ENCODE measurements around the gene ZC2HC1C.

The ZC2HC1C gene

DNA sequence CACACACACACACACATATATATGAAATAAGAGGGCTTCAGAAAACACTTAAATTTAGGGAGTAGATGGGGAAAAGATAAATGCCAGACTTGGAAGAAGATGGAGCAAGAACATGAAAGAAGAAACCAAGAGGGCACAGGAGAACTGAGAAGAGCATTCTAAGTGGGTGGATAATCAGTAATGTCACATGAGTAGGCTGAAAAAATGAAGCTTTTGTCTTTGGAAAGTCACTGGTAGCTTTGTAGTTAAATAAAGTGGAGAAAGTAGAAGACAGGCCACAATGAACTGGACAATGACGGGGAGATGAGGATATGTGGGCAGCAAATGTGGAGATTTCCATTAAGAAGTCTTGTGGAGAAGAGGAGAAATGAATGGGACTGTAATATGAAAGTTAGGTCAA is 2.2 kb upstream of the ZC2HC1C start:
- TF ChIP-seq, protein P1, sequence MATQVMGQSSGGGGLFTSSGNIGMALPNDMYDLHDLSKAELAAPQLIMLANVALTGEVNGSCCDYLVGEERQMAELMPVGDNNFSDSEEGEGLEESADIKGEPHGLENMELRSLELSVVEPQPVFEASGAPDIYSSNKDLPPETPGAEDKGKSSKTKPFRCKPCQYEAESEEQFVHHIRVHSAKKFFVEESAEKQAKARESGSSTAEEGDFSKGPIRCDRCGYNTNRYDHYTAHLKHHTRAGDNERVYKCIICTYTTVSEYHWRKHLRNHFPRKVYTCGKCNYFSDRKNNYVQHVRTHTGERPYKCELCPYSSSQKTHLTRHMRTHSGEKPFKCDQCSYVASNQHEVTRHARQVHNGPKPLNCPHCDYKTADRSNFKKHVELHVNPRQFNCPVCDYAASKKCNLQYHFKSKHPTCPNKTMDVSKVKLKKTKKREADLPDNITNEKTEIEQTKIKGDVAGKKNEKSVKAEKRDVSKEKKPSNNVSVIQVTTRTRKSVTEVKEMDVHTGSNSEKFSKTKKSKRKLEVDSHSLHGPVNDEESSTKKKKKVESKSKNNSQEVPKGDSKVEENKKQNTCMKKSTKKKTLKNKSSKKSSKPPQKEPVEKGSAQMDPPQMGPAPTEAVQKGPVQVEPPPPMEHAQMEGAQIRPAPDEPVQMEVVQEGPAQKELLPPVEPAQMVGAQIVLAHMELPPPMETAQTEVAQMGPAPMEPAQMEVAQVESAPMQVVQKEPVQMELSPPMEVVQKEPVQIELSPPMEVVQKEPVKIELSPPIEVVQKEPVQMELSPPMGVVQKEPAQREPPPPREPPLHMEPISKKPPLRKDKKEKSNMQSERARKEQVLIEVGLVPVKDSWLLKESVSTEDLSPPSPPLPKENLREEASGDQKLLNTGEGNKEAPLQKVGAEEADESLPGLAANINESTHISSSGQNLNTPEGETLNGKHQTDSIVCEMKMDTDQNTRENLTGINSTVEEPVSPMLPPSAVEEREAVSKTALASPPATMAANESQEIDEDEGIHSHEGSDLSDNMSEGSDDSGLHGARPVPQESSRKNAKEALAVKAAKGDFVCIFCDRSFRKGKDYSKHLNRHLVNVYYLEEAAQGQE (IDR thresholded peaks at IDR 0.05; ENCODE audit: insufficient read depth in 1 of 2, low read depth in 2 of 2, low read length in 2 of 2) = no peak
- TF ChIP-seq TAF1 (IDR thresholded peaks at IDR 0.05; ENCODE audit: borderline replicate concordance, insufficient read depth, low read length) = no peak
- TF ChIP-seq FOXP2 (optimal IDR thresholded peaks at IDR 0.05; ENCODE audit: borderline replicate concordance, extremely low read depth, extremely low read length, insufficient read depth) = no peak
- no peak for TF ChIP-seq POLR2AphosphoS5 (IDR thresholded peaks at IDR 0.05; ENCODE audit: low read depth, low read length)
- TF ChIP-seq SIN3A (IDR thresholded peaks at IDR 0.05; ENCODE audit: borderline replicate concordance, insufficient read depth, low read length) = no peak

DNA sequence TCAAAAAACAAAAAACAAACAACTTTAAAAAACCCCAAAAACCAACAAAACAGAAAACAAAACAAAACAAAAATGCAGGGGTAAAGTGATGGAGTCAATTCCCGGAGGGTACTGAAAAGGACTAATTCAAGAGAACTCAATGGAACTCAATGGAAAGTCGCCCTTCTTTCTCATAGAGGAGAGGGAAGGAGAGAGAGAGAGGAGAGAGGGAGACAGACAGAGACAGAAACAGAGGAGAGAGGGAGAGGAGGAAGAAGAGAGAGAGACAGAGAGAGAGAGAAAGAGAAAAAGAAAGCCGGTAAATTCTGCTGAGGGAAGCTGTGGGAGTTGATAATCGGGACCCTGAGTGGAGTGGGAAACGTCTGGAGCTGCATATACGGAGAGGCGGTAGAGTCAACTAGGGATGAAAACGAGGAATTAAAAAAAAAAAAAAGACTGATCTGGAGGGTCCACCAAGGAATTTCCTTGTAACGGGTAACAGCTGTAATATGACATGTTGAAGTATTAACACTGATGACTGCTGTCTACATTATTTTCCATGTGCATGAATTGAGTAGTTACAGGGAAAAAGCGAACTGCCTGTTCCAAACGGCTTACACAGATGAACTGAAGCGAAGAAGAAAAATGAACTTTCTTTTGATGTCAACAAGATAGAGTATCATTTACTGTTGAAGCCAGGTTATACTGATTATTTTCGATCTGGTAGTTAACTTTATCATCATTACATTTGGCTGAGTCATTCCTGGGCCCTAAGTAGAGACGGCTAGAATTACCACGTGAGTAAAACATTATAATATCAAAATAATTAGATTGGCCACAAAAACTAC is 934 bp upstream of the ZC2HC1C start:
- TF ChIP-seq SIN3A (IDR thresholded peaks at IDR 0.05; ENCODE audit: borderline replicate concordance, insufficient read depth, low read length) = no peak
- TF ChIP-seq FOXP2 (optimal IDR thresholded peaks at IDR 0.05; ENCODE audit: borderline replicate concordance, extremely low read depth, extremely low read length, insufficient read depth) = no peak
- TF ChIP-seq, protein P1 (IDR thresholded peaks at IDR 0.05; ENCODE audit: insufficient read depth in 1 of 2, low read depth in 2 of 2, low read length in 2 of 2) = no peak
- no peak for TF ChIP-seq TAF1 (IDR thresholded peaks at IDR 0.05; ENCODE audit: borderline replicate concordance, insufficient read depth, low read length)
- no peak for TF ChIP-seq POLR2AphosphoS5 (IDR thresholded peaks at IDR 0.05; ENCODE audit: low read depth, low read length)

DNA sequence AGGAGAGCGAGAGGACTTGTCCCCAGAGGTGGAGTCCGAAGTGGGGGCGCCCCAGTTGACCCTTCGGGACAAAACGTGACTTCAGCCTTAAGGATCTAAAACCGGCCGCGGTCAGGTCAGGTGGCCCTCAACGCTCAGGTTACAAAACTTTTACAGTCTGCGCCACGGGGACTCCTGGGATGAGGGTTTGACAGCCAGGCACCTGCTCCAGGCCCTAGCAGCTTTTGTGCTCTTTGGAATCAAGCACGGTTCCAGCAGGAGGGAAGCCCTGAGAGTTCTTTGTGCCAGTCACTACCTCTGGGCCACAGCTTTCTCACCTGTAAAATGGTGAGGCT is 337 bp downstream of the ZC2HC1C start:
- TF ChIP-seq FOXP2 (optimal IDR thresholded peaks at IDR 0.05; ENCODE audit: borderline replicate concordance, extremely low read depth, extremely low read length, insufficient read depth) (no peak), POLR2AphosphoS5 (IDR thresholded peaks at IDR 0.05; ENCODE audit: low read depth, low read length) (no peak), TAF1 (IDR thresholded peaks at IDR 0.05; ENCODE audit: borderline replicate concordance, insufficient read depth, low read length) (no peak), SIN3A (IDR thresholded peaks at IDR 0.05; ENCODE audit: borderline replicate concordance, insufficient read depth, low read length) (no peak)
- TF ChIP-seq, protein P1 (IDR thresholded peaks at IDR 0.05; ENCODE audit: insufficient read depth in 1 of 2, low read depth in 2 of 2, low read length in 2 of 2) = no peak

DNA sequence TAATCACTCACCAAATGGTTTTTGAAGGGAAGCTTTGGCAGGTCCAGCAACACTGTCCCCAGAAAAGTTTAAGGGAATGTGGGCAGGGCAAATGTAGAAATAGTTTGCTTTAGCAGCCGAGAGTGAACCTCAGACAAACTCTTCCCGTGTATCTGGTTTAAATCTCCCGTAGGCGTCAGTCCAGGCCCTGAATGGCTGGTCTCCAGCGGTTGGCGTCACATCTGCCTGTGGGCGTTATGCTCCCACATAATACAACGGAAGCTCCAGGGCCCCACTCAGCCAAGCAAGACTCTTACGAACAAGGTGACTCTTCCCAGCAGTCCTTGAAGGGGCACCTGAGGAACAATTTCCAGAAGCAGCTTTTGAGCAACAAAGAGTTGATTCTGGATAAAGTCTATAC is 942 bp downstream of the ZC2HC1C start:
- TF ChIP-seq TAF1 (IDR thresholded peaks at IDR 0.05; ENCODE audit: borderline replicate concordance, insufficient read depth, low read length) (no peak), SIN3A (IDR thresholded peaks at IDR 0.05; ENCODE audit: borderline replicate concordance, insufficient read depth, low read length) (no peak), FOXP2 (optimal IDR thresholded peaks at IDR 0.05; ENCODE audit: borderline replicate concordance, extremely low read depth, extremely low read length, insufficient read depth) (no peak), POLR2AphosphoS5 (IDR thresholded peaks at IDR 0.05; ENCODE audit: low read depth, low read length) (no peak)
- TF ChIP-seq, protein P1 (IDR thresholded peaks at IDR 0.05; ENCODE audit: insufficient read depth in 1 of 2, low read depth in 2 of 2, low read length in 2 of 2) = no peak

Measured in PFSK-1 (cell line).